GM23338 (cell line): ENCODE measurements around the gene INKA1. TPM values are rescaled to one million over a fixed set of nuclear protein-coding genes. Genes with fewer than 3 reads are reported as not detected.

Experiments used
- ATAC-seq: fragments of 200-7000 bp; cut with Tn5 transposase; 3 replicates; pipeline ENCODE4 v1.9.1; 2020
- DNase-seq: peaks from one replicate; pipeline ENCODE4 v3.0.0-alpha.2; 2015; ENCODE audit warnings: low spot score
- H2AFZ ChIP-seq: fragments of 200-600 bp; sonication (generic); 2 replicates; pipeline ENCODE4 v1.8.0; 2016; ENCODE audit warnings: antibody characterized with exemption, mild to moderate bottlenecking, moderate library complexity
- H3F3A ChIP-seq: fragments of 200-600 bp; sonication (generic); replicated peaks from 2 replicates; pipeline ENCODE4 v1.8.0; 2017; ENCODE audit warnings: antibody characterized with exemption, mixed run types, low read depth
- H3K27ac ChIP-seq: fragments of 200-600 bp; sonication (generic); 2 replicates; pipeline ENCODE4 v1.6.1; 2016; ENCODE audit warnings: low read depth
- H3K27me3 ChIP-seq: fragments of 200-600 bp; sonication (generic); 2 replicates; pipeline ENCODE4 v1.8.0; 2016; ENCODE audit warnings: mild to moderate bottlenecking, mixed run types, moderate library complexity; ENCODE audit not compliant: insufficient read depth
- H3K36me3 ChIP-seq: fragments of 200-600 bp; sonication (generic); 2 replicates; pipeline ENCODE4 v1.8.0; 2016; ENCODE audit warnings: mild to moderate bottlenecking; ENCODE audit not compliant: insufficient read depth
- H3K4me1 ChIP-seq: fragments of 200-600 bp; sonication (generic); 2 replicates; pipeline ENCODE4 v1.8.0; 2016; ENCODE audit warnings: mild to moderate bottlenecking, moderate library complexity; ENCODE audit not compliant: insufficient read depth
- H3K4me2 ChIP-seq: fragments of 200-600 bp; sonication (generic); 2 replicates; pipeline ENCODE4 v1.7.1; 2017; ENCODE audit warnings: mixed run types
- H3K4me3 ChIP-seq: fragments of 200-600 bp; sonication (generic); 2 replicates; pipeline ENCODE4 v1.6.1; 2016; ENCODE audit warnings: mixed run types
- H3K79me2 ChIP-seq: fragments of 200-600 bp; sonication (generic); replicated peaks from 2 replicates; pipeline ENCODE4 v1.8.0; 2017; ENCODE audit warnings: mild to moderate bottlenecking; ENCODE audit not compliant: insufficient read depth
- H3K9me2 ChIP-seq: fragments of 200-600 bp; sonication (generic); 2 replicates; pipeline ENCODE4 v1.8.0; 2017; ENCODE audit not compliant: insufficient read depth
- H4K20me1 ChIP-seq: fragments of 200-600 bp; sonication (generic); replicated peaks from 2 replicates; pipeline ENCODE4 v1.8.0; 2017; ENCODE audit warnings: mild to moderate bottlenecking; ENCODE audit not compliant: insufficient read depth
- H3K27ac Mint-ChIP-seq: 2 replicates; pipeline ENCODE4 v1.8.0; 2020; ENCODE audit warnings: inconsistent platforms, mild to moderate bottlenecking, moderate library complexity, mixed read lengths
- H3K27me3 Mint-ChIP-seq: 3 replicates; pipeline ENCODE4 v1.8.0; 2022; ENCODE audit warnings: low read depth, mild to moderate bottlenecking, moderate library complexity, mixed read lengths, inconsistent platforms; ENCODE audit not compliant: insufficient read depth, poor library complexity
- H3K36me3 Mint-ChIP-seq: 3 replicates; pipeline ENCODE4 v1.8.0; 2021; ENCODE audit warnings: low read depth, mild to moderate bottlenecking, inconsistent platforms, moderate library complexity, mixed read lengths
- H3K4me1 Mint-ChIP-seq: 3 replicates; pipeline ENCODE4 v1.8.0; 2020; ENCODE audit warnings: mild to moderate bottlenecking, inconsistent platforms, mixed read lengths
- H3K4me3 Mint-ChIP-seq: 3 replicates; pipeline ENCODE4 v1.8.0; 2021; ENCODE audit warnings: moderate library complexity, mild to moderate bottlenecking, inconsistent platforms, mixed read lengths
- H3K9me3 Mint-ChIP-seq: 3 replicates; pipeline ENCODE4 v1.8.0; 2020; ENCODE audit warnings: moderate library complexity, mild to moderate bottlenecking, inconsistent platforms, mixed read lengths
- CREB1 ChIP-seq: fragments of 250-450 bp; sonication (Bioruptor Pico); IDR thresholded peaks from 2 replicates; pipeline ENCODE4 v1.5.0; 2020; ENCODE audit warnings: low read depth, mild to moderate bottlenecking, moderate library complexity
- EZH2 ChIP-seq: fragments of 200-600 bp; sonication (generic); IDR thresholded peaks from one replicate; pipeline ENCODE4 v1.8.0; 2017; ENCODE audit warnings: antibody characterized with exemption, mild to moderate bottlenecking, low read depth; ENCODE audit not compliant: unreplicated experiment
- EZH2phosphoT487 ChIP-seq: fragments of 200-600 bp; sonication (generic); IDR thresholded peaks from one replicate; pipeline ENCODE4 v1.8.1; 2018; ENCODE audit warnings: antibody characterized with exemption; ENCODE audit not compliant: unreplicated experiment
- JUNB ChIP-seq: IDR thresholded peaks from one replicate; pipeline ENCODE4 v1.6.1; 2016; ENCODE audit warnings: antibody characterized with exemption; ENCODE audit not compliant: unreplicated experiment
- NANOG ChIP-seq: IDR thresholded peaks from 2 replicates; pipeline ENCODE4 v1.6.1; 2016; ENCODE audit warnings: antibody characterized with exemption, borderline replicate concordance
- POLR2AphosphoS5 ChIP-seq: IDR thresholded peaks from 2 replicates; pipeline ENCODE4 v1.6.1; 2016; ENCODE audit warnings: antibody characterized with exemption, low read depth
- STAT1 ChIP-seq: IDR thresholded peaks from one replicate; pipeline ENCODE4 v1.6.1; 2016; ENCODE audit warnings: antibody characterized with exemption; ENCODE audit not compliant: unreplicated experiment
- ZNF114 ChIP-seq: fragments of 250-450 bp; sonication (Bioruptor Pico); IDR thresholded peaks from 2 replicates; pipeline ENCODE4 v1.5.0; 2020; ENCODE audit warnings: mild to moderate bottlenecking, moderate library complexity
- ZNF331 ChIP-seq: fragments of 250-450 bp; sonication (Bioruptor Pico); IDR thresholded peaks from 2 replicates; pipeline ENCODE4 v1.5.0; 2020; ENCODE audit warnings: low read depth, mild to moderate bottlenecking, moderate library complexity
- polyA plus RNA-seq: library from polyadenylated mRNA; unstranded; fragments of >200 nt; fragmentation: Nextera tagmentation; extraction: Ambion mirVana; gene quantifications from 2 replicates; pipeline ENCODE4 v1.2.1, GENCODE V29; 2016
- total RNA-seq: library from RNA; depleted of rRNA; stranded (reverse); fragments of >200 nt; shearing (Covaris generic); gene quantifications from 2 replicates; pipeline ENCODE4 v1.2.3, GENCODE V29; 2014
- TF ChIP-seq, protein P1 (sequence below): IDR thresholded peaks from one replicate; pipeline ENCODE4 v1.6.1; 2018; ENCODE audit warnings: antibody characterized with exemption; ENCODE audit not compliant: unreplicated experiment
- TF ChIP-seq, protein P2 (sequence below): fragments of 250-450 bp; sonication (Bioruptor Pico); IDR thresholded peaks from 2 replicates; pipeline ENCODE4 v1.5.0; 2020; ENCODE audit warnings: mild to moderate bottlenecking, moderate library complexity
- TF ChIP-seq, protein P3 (sequence below): IDR thresholded peaks from 2 replicates; pipeline ENCODE4 v1.6.1; 2016; ENCODE audit warnings: antibody characterized with exemption
- TF ChIP-seq, protein P4 (sequence below), 2 experiments: fragments of 200-600 bp in 1 of 2; sonication (generic) in 1 of 2; conservative IDR thresholded peaks; 2 replicates each; pipeline versions ENCODE4 v1.5.1 to v1.6.1; 2016 to 2017; ENCODE audit warnings: antibody characterized with exemption in 2 of 2, low read depth in 2 of 2, mild to moderate bottlenecking in 2 of 2, moderate library complexity in 1 of 2

Gene INKA1
- total and polyA plus RNA-seq, 2 experiments from 2014 or later: 3.7 to 4.0 TPM

DNA sequence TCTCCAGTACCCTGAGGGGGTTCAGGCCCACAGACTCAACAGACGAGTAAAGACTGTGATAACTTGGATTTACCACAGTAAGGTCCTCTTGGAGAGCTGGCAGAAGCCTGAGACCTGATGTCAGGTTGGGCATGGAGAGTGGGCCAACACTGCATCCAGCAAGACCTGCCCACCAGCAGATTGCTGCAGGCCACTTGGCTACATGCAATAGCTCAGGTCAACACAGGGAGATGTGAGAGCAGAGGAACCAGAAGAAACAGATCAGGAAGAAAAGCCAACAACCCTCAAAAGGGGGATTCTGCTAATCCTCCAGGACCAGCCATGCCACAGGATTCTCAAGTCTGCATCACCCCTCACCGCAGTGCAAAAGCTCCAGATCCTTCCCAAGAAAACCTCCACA is 15.0 kb upstream of the INKA1 start:
- Histone ChIP-seq H4K20me1 (peaks cover 3% of the 10 kb centered on the region; the same call in 1 of the 2 replicates), H3K4me3 (no peak overlapping the region), H2AFZ (no peak overlapping the region), H3K4me1 (peaks cover 7% of the 10 kb centered on the region), H3K79me2 (peaks cover 32% of the 10 kb centered on the region), H3K27ac (no peak overlapping the region), H3F3A (no peaks in the 10 kb centered on the region; the same call in 1 of the 2 replicates), H3K36me3 (peaks cover 14% of the 10 kb centered on the region), H3K27me3 (no peaks in the 10 kb centered on the region), H3K4me2 (no peak overlapping the region), H3K9me2 (no peaks in the 10 kb centered on the region)
- H3K36me3 Mint-ChIP-seq: peaks cover 17% of the 10 kb centered on the region
- H3K9me3 Mint-ChIP-seq: no peaks in the 10 kb centered on the region
- H3K27me3 Mint-ChIP-seq: peaks cover 8% of the 10 kb centered on the region
- H3K4me3 Mint-ChIP-seq: no peak overlapping the region
- TF ChIP-seq NANOG (no peak), EZH2 (no peak), JUNB (no peak), ZNF114 (CRISPR knock-in tag) (no peak), STAT1 (no peak), ZNF331 (CRISPR knock-in tag) (no peak), EZH2phosphoT487 (no peak), POLR2AphosphoS5 (no peak), CREB1 (CRISPR knock-in tag) (no peak)
- TF ChIP-seq, protein P1, sequence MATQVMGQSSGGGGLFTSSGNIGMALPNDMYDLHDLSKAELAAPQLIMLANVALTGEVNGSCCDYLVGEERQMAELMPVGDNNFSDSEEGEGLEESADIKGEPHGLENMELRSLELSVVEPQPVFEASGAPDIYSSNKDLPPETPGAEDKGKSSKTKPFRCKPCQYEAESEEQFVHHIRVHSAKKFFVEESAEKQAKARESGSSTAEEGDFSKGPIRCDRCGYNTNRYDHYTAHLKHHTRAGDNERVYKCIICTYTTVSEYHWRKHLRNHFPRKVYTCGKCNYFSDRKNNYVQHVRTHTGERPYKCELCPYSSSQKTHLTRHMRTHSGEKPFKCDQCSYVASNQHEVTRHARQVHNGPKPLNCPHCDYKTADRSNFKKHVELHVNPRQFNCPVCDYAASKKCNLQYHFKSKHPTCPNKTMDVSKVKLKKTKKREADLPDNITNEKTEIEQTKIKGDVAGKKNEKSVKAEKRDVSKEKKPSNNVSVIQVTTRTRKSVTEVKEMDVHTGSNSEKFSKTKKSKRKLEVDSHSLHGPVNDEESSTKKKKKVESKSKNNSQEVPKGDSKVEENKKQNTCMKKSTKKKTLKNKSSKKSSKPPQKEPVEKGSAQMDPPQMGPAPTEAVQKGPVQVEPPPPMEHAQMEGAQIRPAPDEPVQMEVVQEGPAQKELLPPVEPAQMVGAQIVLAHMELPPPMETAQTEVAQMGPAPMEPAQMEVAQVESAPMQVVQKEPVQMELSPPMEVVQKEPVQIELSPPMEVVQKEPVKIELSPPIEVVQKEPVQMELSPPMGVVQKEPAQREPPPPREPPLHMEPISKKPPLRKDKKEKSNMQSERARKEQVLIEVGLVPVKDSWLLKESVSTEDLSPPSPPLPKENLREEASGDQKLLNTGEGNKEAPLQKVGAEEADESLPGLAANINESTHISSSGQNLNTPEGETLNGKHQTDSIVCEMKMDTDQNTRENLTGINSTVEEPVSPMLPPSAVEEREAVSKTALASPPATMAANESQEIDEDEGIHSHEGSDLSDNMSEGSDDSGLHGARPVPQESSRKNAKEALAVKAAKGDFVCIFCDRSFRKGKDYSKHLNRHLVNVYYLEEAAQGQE: no peak
- TF ChIP-seq, protein P2, sequence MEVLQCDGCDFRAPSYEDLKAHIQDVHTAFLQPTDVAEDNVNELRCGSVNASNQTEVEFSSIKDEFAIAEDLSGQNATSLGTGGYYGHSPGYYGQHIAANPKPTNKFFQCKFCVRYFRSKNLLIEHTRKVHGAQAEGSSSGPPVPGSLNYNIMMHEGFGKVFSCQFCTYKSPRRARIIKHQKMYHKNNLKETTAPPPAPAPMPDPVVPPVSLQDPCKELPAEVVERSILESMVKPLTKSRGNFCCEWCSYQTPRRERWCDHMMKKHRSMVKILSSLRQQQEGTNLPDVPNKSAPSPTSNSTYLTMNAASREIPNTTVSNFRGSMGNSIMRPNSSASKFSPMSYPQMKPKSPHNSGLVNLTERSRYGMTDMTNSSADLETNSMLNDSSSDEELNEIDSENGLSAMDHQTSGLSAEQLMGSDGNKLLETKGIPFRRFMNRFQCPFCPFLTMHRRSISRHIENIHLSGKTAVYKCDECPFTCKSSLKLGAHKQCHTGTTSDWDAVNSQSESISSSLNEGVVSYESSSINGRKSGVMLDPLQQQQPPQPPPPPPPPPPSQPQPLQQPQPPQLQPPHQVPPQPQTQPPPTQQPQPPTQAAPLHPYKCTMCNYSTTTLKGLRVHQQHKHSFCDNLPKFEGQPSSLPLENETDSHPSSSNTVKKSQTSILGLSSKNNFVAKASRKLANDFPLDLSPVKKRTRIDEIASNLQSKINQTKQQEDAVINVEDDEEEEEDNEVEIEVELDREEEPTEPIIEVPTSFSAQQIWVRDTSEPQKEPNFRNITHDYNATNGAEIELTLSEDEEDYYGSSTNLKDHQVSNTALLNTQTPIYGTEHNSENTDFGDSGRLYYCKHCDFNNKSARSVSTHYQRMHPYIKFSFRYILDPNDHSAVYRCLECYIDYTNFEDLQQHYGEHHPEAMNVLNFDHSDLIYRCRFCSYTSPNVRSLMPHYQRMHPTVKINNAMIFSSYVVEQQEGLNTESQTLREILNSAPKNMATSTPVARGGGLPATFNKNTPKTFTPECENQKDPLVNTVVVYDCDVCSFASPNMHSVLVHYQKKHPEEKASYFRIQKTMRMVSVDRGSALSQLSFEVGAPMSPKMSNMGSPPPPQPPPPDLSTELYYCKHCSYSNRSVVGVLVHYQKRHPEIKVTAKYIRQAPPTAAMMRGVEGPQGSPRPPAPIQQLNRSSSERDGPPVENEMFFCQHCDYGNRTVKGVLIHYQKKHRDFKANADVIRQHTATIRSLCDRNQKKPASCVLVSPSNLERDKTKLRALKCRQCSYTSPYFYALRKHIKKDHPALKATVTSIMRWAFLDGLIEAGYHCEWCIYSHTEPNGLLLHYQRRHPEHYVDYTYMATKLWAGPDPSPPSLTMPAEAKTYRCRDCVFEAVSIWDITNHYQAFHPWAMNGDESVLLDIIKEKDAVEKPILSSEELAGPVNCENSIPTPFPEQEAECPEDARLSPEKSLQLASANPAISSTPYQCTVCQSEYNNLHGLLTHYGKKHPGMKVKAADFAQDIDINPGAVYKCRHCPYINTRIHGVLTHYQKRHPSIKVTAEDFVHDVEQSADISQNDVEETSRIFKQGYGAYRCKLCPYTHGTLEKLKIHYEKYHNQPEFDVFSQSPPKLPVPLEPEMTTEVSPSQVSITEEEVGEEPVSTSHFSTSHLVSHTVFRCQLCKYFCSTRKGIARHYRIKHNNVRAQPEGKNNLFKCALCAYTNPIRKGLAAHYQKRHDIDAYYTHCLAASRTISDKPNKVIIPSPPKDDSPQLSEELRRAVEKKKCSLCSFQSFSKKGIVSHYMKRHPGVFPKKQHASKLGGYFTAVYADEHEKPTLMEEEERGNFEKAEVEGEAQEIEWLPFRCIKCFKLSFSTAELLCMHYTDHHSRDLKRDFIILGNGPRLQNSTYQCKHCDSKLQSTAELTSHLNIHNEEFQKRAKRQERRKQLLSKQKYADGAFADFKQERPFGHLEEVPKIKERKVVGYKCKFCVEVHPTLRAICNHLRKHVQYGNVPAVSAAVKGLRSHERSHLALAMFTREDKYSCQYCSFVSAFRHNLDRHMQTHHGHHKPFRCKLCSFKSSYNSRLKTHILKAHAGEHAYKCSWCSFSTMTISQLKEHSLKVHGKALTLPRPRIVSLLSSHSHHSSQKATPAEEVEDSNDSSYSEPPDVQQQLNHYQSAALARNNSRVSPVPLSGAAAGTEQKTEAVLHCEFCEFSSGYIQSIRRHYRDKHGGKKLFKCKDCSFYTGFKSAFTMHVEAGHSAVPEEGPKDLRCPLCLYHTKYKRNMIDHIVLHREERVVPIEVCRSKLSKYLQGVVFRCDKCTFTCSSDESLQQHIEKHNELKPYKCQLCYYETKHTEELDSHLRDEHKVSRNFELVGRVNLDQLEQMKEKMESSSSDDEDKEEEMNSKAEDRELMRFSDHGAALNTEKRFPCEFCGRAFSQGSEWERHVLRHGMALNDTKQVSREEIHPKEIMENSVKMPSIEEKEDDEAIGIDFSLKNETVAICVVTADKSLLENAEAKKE (CRISPR knock-in tag): no peak
- TF ChIP-seq, protein P3, sequence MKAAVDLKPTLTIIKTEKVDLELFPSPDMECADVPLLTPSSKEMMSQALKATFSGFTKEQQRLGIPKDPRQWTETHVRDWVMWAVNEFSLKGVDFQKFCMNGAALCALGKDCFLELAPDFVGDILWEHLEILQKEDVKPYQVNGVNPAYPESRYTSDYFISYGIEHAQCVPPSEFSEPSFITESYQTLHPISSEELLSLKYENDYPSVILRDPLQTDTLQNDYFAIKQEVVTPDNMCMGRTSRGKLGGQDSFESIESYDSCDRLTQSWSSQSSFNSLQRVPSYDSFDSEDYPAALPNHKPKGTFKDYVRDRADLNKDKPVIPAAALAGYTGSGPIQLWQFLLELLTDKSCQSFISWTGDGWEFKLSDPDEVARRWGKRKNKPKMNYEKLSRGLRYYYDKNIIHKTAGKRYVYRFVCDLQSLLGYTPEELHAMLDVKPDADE: no peak
- TF ChIP-seq, protein P4, sequence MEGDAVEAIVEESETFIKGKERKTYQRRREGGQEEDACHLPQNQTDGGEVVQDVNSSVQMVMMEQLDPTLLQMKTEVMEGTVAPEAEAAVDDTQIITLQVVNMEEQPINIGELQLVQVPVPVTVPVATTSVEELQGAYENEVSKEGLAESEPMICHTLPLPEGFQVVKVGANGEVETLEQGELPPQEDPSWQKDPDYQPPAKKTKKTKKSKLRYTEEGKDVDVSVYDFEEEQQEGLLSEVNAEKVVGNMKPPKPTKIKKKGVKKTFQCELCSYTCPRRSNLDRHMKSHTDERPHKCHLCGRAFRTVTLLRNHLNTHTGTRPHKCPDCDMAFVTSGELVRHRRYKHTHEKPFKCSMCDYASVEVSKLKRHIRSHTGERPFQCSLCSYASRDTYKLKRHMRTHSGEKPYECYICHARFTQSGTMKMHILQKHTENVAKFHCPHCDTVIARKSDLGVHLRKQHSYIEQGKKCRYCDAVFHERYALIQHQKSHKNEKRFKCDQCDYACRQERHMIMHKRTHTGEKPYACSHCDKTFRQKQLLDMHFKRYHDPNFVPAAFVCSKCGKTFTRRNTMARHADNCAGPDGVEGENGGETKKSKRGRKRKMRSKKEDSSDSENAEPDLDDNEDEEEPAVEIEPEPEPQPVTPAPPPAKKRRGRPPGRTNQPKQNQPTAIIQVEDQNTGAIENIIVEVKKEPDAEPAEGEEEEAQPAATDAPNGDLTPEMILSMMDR (conservative IDR thresholded peaks at IDR 0.05; ENCODE audit: low read depth in 2 of 2): no peak
- ATAC-seq (no peak), DNase-seq (no peak)
- peaks cover 7% of the 10 kb centered on the region for H3K4me1 Mint-ChIP-seq
- H3K27ac Mint-ChIP-seq: no peak overlapping the region
